HG02571 (cell line): ENCODE results near the gene PRICKLE3.
A peak's percentile ranks its signal among the peaks of the same experiment; 100 is the strongest.

ENCODE experiments used
- ATAC-seq: cut with Tn5 transposase; IDR thresholded peaks from one replicate; pipeline ENCODE4 v1.9.1; 2021; ENCODE audit warnings: mild to moderate bottlenecking, moderate library complexity; ENCODE audit not compliant: unreplicated experiment

Gene PRICKLE3

GRCh38 chrX:49208399-49208798 is 22.2 kb upstream of the PRICKLE3 start:
- no peak for ATAC-seq

GRCh38 chrX:49206543-49206942 is 20.4 kb upstream of the PRICKLE3 start:
- no peak for ATAC-seq

GRCh38 chrX:49205443-49205842 is 19.3 kb upstream of the PRICKLE3 start:
- ATAC-seq, result no peak

- no peak for ATAC-seq
Measured at GRCh38 chrX:49204709-49205108, 18.5 kb upstream of the PRICKLE3 start.

- no peak for ATAC-seq
Measured at GRCh38 chrX:49204017-49204416, 17.8 kb upstream of the PRICKLE3 start.

GRCh38 chrX:49203536-49203935 is 17.4 kb upstream of the PRICKLE3 start:
- ATAC-seq, result no peak

GRCh38 chrX:49202022-49202421 is 15.8 kb upstream of the PRICKLE3 start:
- ATAC-seq, result no peak

- peak; percentile 85 for ATAC-seq
Measured at GRCh38 chrX:49199906-49200771, 14.0 kb upstream of the PRICKLE3 start, which contains the start of gene SYP. Gene SYP, minus strand, starts transcription at chrX:49200193. Its CDS starts 7 bp downstream, at chrX:49200186.

GRCh38 chrX:49199315-49199595 is 13.1 kb upstream of the PRICKLE3 start:
- no peak for ATAC-seq

- no peak for ATAC-seq
Measured at GRCh38 chrX:49198540-49199314, 12.6 kb upstream of the PRICKLE3 start.

GRCh38 chrX:49197543-49198087 is 11.4 kb upstream of the PRICKLE3 start:
- no peak for ATAC-seq

GRCh38 chrX:49193542-49193964 is 7.4 kb upstream of the PRICKLE3 start:
- no peak for ATAC-seq

- no peak for ATAC-seq
Measured at GRCh38 chrX:49192722-49193328, 6.7 kb upstream of the PRICKLE3 start.

GRCh38 chrX:49191574-49192011 is 5.4 kb upstream of the PRICKLE3 start:
- no peak for ATAC-seq

GRCh38 chrX:49190821-49191573 is 4.8 kb upstream of the PRICKLE3 start:
- peak; percentile 85 for ATAC-seq

- no peak for ATAC-seq
Measured at GRCh38 chrX:49189606-49190005, 3.4 kb upstream of the PRICKLE3 start.

- ATAC-seq, result no peak
Measured at GRCh38 chrX:49188468-49189076, 2.4 kb upstream of the PRICKLE3 start.

GRCh38 chrX:49187526-49187925 is 1.4 kb upstream of the PRICKLE3 start:
- ATAC-seq, result no peak

- ATAC-seq, result no peak
Measured at GRCh38 chrX:49187028-49187394, 838 bp upstream of the PRICKLE3 start.
